Measurements from ENCODE around the gene TGM1. TPM values are rescaled to one million over a fixed set of nuclear protein-coding genes. Genes with fewer than 3 reads are reported as not detected.

TGM1 gene
- total RNA-seq, 1 donor from 2014 or later = 0.63 TPM

DNA sequence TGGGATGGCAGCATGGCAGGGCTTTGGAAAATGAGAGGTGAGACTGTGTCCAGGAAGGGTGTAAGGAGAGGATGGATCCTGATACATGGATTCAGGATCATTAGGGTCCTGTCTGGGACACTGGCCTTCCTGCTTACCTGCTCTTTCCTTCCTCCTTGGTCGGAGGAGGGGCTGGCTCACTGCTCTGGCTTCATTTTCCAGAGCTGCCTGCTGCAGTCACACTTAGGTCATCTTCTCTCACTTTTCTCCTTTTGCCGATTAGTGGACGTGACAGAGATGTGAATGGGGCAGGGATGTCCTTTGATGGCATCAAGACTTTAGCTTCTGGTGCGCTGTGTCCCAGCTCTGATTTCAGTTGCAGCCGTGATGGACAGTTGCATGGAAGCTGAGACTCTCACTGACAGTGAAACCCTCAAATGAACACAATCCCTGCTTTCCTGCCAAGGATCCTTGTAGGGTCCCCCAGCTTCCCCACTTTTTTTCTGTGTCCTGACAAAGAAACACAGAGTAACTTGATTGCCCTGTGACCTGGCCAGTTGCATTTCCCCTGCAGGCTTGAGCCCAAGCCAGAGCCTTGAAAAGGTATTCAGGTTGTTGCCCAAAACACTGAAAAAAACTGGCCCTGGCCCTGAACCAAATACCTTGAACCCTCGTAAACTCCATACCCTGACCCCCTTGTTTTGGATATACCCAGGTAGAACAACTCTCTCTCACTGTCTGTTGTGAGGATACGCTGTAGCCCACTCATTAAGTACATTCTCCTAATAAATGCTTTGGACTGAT, 45.6 kb upstream of the TGM1 start:
- no peak for DNase-seq (ENCODE audit: low read depth)
- TF ChIP-seq, protein P1, sequence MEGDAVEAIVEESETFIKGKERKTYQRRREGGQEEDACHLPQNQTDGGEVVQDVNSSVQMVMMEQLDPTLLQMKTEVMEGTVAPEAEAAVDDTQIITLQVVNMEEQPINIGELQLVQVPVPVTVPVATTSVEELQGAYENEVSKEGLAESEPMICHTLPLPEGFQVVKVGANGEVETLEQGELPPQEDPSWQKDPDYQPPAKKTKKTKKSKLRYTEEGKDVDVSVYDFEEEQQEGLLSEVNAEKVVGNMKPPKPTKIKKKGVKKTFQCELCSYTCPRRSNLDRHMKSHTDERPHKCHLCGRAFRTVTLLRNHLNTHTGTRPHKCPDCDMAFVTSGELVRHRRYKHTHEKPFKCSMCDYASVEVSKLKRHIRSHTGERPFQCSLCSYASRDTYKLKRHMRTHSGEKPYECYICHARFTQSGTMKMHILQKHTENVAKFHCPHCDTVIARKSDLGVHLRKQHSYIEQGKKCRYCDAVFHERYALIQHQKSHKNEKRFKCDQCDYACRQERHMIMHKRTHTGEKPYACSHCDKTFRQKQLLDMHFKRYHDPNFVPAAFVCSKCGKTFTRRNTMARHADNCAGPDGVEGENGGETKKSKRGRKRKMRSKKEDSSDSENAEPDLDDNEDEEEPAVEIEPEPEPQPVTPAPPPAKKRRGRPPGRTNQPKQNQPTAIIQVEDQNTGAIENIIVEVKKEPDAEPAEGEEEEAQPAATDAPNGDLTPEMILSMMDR (conservative IDR thresholded peaks at IDR 0.05; ENCODE audit: low read depth, low read length) = no peak
- H3K4me3 ChIP-seq (ENCODE audit: low read depth, low read length) = no peak overlapping the region

DNA sequence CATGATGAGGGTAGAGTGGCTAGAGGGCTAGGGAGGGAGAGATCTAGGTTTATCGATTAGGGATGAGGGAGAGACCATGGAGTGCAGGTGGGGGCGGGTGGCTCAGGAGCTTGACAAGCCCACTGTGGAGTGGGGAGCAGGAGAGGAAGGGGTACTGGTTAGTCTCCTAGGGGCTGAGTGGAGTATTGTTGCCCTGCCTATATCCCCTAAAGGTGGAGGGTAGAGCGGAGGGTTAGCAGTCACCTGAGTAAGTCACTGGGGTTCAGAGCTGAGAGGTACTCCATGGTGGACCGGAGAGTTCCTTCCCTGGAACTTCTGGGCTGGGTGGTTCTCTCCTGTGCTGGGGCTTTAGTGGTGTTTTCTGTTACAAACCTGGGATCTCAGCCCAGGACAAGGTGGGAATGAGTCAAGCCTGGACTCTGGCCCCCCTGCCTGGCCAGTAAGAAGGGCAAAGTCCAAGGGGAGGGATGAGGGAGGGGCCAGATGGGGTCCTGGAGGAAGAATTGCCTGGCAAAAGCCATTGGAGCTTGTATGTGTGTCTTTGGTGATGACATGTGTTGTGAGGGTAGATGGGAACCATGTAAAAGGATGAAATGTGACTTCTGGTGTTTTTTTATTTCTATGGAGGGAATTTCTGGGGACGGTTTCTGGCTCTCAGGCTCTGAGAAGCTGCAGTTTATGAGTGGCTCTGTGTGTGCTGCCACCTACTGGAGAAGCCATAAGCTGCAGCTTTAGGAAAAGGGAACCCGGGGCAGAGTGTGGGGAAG, 44.8 kb upstream of the TGM1 start, which contains the start of gene CIDEB:
Gene CIDEB, minus strand, starts transcription at position 403 of the 767 bp plus-strand sequence. Its CDS starts 119 bp downstream, at position 284.
- DNase-seq (ENCODE audit: low read depth) = no peak
- H3K4me3 ChIP-seq (ENCODE audit: low read depth, low read length) = peak within 1 kb of the TSS; percentile 30
- TF ChIP-seq, protein P1 (conservative IDR thresholded peaks at IDR 0.05; ENCODE audit: low read depth, low read length) = peak; percentile 98

DNA sequence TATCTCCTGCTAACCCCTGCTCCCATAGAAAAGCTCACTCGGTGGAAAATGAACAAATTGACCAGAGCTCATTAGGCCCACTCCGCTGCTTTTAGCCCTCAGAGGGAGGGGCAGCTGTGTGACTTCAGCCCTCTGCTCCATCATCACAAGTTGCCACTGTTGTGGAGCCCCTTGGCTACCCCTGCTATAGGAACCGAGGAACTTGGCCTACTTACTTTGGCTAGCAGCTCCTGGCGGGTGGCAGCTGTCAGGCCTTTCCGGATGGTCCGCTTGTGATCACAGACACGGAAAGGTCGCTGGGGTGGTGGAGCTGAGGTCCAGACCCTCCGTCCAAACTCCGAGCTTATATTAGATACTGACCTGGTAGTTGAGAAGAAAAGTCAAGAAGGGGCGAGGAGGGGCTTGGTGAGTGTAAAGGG, 44.2 kb upstream of the TGM1 start:
- TF ChIP-seq, protein P1 (conservative IDR thresholded peaks at IDR 0.05; ENCODE audit: low read depth, low read length) = no peak
- H3K4me3 ChIP-seq (ENCODE audit: low read depth, low read length) = peak overlapping the region; percentile 30
- no peak for DNase-seq (ENCODE audit: low read depth)

DNA sequence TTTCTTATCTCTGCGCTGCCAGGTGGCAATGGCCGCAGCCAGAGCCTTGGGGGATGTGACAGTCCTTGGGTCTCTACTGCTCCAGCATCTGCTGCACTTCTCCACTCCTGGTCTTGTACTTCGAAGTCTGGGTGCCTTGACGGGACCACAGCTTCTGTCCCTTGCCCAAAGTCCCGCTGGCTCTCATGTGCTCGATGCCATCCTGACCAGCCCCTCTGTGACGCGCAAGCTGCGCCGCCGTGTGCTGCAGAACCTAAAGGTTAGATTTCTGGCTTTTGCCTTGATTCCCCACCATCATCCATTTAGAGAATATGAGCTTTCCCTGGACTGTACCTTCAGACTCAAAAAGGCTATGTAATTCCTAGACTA, 41.0 kb upstream of the TGM1 start:
- no peak overlapping the region for H3K4me3 ChIP-seq (ENCODE audit: low read depth, low read length)
- no peak for DNase-seq (ENCODE audit: low read depth)
- TF ChIP-seq, protein P1 (conservative IDR thresholded peaks at IDR 0.05; ENCODE audit: low read depth, low read length) = no peak

DNA sequence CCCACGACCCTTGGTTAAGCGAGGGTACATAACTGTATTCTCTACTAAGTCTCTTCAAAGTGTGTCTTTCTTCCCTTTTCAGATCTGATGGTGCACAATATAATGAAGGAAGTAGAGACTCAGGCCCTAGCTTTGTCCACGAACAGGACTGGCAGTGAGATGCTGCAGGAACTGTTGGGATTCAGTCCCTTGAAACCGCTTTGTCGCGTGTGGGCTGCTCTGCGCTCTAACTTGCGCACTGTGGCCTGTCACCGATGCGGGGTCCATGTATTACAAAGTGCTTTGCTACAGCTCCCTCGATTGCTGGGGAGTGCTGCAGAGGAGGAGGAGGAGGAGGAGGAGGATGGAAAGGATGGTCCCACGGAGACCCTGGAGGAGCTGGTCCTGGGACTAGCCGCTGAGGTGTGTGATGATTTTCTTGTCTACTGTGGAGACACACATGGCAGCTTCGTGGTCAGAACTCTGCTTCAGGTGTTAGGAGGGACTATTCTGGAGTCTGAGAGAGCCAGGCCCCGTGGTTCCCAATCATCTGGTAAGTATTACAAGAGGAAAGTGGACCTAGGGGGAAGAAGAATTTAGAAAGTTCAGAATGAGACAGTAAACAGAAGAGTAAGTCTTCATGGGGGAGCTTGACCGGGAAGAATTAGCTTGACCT, 37.5 kb upstream of the TGM1 start:
- TF ChIP-seq, protein P1 (conservative IDR thresholded peaks at IDR 0.05; ENCODE audit: low read depth, low read length) = no peak
- H3K4me3 ChIP-seq (ENCODE audit: low read depth, low read length) = peak overlapping the region; percentile 91
- no peak for DNase-seq (ENCODE audit: low read depth)

DNA sequence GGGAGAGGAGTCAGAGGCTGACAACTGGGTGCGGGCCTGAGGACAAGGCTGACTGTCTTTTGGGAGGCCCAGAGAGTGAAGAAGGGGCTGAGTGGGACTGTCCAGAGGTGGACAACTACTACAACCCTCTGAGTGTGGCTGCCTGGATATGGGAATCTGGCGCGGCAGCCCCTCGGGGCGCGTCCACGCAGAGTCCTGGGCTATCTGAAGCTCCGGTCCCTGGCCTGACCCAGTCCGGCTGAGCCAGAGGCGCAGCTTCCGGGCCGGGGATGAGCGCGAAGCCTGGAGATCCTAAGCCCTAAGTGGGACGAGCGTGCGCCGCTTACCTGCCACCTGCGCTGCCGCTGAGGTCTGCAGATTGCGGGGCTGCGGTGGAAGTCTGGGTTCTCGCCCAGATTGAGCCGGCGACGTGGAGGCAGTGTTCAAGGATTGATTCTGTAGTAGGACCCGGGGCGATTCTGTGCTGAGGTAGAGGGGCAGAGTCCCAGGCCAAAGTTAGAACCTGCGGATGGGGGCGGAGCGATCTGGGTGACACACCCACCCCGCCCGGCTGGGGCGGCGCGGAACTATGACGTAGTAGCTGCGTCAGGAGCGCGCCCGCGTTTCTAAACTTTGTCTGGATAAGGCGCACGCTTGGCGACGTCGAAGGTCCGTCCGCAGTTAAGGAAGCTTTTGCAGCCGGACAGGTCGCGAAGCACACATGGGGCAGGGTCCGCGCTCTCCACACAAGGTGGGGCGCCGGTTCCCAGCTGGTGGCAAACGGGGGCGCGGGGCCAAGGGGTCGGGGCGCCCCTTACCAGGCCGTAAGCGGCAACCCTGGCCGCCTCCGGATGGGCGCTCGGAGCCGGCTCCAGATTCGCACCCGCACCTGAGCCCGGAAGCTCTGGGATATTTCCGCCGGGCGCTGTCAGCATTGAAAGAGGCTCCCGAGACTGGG, 36.5 kb upstream of the TGM1 start, which contains the start of the genes DHRS1 and NOP9:
Gene DHRS1, minus strand, starts transcription at position 526 of the 937 bp plus-strand sequence. CDS start 674 bp downstream, outside the sequence.
Gene NOP9, plus strand, starts transcription at position 596 of the 937 bp plus-strand sequence. Its CDS starts 105 bp downstream, at position 701.
- TF ChIP-seq, protein P1 (conservative IDR thresholded peaks at IDR 0.05; ENCODE audit: low read depth, low read length) = no peak
- H3K4me3 ChIP-seq (ENCODE audit: low read depth, low read length) = peak within 1 kb of the TSS; percentile 91
- no peak for DNase-seq (ENCODE audit: low read depth)
